HG02759 (cell line): ENCODE results near the gene CXCL11.
"Not testable (repeated sequence)": the region's sequence is repeated elsewhere in the genome, so short reads cannot be mapped to it uniquely, and the experiment has no call there.

Source experiments
- ATAC-seq: cut with Tn5 transposase; IDR thresholded peaks from one replicate; pipeline ENCODE4 v1.9.1; 2021; ENCODE audit warnings: mild to moderate bottlenecking, moderate library complexity; ENCODE audit not compliant: unreplicated experiment

Gene CXCL11

DNA sequence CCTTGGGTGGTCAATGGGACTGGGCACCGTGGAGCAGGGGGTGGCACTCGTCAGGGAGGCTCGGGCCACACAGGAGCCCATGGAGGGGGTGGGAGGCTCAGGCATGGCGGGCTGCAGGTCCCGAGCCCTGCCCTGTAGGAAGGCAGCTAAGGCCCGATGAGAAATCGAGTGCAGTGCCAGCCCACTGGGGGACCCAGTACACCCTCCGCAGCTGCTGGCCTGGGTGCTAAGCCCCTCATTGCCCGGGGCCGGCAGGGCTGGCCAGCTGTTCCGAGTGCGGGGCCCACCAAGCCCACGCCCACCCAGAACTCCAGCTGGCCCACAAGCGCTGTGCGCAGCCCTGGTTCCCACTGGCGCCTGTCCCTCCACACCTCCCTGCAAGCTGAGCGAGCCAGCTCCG is 7.4 kb upstream of the CXCL11 start:
- not testable (repeated sequence) for ATAC-seq

DNA sequence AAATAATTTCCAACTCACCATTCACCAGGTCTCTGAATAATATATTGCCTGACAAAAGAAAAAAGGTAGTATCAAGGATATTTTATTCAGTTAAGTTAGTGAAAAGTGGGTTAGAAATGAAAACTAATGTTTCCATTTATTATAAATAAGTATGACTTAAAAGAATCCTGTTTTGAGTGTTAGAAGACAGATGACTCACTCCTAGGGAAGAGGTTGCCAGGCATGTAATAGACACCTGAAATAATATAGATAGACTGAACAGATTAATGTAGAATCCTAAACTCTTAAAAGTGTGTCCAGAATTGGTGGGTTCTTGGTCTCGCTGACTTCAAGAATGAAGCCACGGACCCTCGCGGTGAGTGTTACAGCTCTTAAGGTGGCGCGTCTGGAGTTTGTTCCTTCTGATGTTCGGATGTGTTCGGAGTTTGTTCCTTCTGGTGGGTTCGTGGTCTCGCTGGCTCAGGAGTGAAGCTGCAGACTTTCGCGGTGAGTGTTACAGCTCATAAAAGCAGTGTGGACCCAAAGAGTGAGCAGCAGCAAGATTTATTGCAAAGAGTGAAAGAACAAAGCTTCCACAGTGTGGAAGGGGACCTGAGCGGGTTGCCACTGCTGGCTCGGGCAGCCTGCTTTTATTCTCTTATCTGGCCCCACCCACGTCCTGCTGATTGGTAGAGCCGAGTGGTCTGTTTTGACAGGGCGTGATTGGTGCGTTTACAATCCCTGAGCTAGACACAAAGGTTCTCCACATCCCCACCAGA is 6.5 kb upstream of the CXCL11 start:
- ATAC-seq: not testable (repeated sequence)

DNA sequence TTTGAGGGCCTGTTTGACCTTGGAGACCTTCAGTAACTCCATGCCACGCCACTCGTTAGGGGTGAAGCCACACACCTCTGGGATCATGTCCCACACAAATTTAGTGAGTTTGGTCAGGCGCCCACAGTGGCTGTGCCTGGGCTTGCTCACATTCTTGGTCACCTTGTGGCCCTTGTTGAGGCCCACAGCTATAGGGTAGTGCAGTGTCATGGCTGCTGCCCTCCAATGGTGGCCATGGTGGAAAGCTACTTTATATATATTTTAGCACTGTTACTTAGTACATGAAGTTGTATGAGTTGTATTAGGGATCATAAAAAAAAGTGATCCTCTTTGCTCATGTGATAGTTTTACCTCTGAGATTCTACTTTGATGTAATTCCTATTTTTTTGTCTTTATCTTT is 985 bp upstream of the CXCL11 start:
- no peak for ATAC-seq

DNA sequence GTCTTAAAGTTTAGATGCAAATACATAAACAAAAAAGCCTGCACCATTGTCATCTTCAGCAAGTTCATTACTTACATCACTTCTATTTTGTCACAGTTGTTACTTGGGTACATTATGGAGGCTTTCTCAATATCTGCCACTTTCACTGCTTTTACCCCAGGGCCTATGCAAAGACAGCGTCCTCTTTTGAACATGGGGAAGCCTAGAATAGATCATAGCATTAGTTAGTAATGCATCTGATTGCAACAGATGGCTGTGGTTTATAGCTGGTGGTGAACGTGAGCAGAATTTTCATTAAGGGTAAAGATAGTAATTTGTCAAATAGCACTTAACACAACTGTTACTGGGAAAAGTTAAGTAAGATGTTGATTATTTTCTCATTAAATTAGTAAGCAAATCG is 729 bp downstream of the CXCL11 start:
- no peak for ATAC-seq

DNA sequence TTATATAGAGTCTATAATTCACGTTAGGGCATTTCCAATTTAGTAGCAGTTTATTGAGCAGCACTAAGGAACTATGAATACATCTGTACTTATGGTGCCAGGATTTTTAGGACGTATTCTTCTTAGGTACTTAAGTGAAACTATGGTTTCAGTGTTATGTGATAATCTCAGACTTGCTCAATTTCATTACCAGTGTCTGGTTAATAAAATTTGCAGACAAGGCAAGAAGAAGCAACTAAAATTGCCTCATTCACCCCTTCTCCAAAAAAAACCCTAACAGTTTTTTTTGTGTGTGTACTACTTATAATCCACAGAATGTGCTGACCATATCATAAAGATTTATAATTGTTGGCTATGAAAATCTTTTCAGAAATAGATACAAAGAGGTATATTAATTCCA is 6.6 kb downstream of the CXCL11 start:
- ATAC-seq: no peak

DNA sequence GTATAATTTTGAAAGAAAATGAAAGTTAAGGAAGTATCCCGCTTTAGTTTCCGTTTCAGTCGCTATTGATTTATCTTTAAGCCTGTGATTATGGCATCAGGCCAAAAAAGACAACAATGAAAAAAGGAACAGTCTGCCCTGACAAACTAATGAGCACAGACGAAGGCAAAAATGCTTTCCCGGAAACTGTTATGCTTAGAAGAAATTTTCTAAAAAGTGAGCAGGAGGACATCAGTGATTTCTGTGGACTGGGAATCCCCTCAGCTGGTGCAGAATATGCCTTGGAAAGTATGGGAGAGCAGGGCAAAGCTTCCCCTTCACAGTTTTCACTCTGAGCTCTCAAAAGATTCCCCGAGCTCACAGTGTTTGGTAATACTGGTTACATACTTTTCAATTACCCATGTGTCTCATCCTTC is 7.5 kb downstream of the CXCL11 start:
- ATAC-seq: no peak

DNA sequence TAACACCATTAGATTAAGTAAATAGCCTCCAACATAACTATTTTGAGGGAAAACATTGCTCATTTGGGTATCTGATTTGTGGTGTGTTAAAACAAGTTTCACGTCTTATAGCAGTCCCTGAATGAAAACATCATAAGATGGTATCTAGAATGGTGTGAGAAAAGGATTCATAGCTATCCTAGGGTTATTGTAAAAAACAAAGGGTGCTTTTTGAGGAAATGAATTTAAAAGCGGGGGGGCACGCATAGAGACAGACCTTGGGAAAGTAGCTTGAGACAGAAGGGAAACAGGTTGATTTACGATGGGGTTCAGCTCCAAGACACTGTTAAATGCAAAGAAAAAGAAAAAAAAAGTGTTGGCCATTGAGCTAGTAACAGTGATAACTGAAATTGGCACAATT is 11.8 kb downstream of the CXCL11 start:
- no peak for ATAC-seq

DNA sequence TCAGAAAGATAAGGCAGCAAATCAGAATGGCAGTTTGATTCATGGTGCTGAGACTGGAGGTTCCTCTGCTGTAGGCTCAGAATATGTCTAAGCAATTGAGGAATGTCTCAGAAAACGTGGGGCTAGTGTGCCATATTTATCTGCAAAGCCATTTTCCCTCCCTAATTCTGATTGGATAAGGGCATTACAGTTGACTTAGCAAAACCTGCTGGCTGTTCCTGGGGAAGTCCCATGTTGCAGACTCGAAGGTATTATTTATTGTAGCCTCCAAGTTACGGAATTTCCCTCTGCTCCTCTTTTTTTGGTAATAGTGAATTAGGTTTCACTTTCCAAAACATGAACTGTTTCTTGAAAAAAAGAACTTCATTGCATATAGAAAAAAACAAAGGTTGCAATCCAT is 12.5 kb downstream of the CXCL11 start, which contains the start of gene CXCL10:
TSS of gene CXCL10 (minus strand) at position 109 of the 400 bp plus-strand sequence. CDS start at position 43, 66 bp downstream.
- ATAC-seq: no peak

DNA sequence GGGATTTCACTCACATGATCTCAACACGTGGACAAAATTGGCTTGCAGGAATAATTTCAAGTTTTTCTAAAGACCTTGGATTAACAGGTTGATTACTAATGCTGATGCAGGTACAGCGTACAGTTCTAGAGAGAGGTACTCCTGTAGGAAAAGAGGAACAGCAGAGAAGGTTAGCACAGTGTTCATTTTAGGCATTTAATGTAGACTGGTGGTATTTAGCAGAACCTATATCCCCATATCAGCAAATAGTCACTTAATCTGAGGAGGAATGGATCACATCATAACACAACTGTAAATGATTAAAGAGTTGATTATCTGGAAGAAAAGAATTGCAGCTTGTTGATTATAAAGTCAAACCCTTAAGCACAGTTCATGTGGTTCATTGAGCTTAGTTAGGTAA is 13.2 kb downstream of the CXCL11 start:
- no peak for ATAC-seq

DNA sequence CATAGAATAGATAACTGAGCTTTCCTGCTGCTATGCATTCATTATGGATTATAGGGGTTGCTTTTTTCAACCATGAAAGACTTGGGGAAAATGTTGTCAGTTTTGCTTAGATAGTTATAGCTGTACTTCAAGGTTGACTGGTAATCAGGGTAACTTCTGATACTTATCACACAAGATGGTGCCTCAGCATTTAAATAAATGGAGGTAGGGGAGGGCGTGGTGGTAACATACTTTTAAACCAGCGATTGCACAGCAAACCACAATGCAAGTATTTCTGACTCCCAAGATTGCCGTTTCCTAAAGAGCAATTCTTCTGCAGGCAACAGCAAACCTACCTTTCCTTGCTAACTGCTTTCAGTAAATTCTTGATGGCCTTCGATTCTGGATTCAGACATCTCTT is 13.8 kb downstream of the CXCL11 start:
- no peak for ATAC-seq

DNA sequence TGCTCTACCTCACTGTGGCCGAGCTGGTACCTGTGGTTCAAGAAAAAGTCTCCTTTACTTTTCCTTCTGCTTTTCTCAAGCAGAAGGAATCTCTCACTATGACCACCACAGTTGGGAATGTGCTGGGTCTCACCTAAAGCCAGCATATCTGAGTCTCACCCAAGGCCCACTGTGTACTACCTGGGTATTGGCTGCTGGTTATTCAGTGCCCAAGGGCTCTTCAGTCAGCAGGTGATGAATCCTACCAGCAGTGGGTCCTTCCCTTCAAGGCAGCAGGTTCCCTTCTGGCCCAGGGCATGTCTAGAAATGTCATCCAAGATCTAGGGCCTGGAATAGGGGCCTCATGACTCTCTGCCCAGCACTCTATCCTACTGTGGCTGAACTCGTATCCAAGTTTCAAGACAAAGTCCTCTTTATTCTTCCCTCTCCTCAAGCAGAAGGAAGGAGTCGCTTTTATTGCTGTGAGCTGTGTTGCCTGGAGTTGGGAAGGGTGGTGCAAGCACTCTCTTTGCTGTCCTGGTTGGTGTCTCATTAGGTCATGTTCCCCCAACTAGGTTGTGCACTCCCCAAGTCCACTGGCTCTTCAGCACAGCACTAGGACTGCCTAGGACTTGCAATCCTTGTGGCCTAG is 18.7 kb downstream of the CXCL11 start:
- no peak for ATAC-seq

DNA sequence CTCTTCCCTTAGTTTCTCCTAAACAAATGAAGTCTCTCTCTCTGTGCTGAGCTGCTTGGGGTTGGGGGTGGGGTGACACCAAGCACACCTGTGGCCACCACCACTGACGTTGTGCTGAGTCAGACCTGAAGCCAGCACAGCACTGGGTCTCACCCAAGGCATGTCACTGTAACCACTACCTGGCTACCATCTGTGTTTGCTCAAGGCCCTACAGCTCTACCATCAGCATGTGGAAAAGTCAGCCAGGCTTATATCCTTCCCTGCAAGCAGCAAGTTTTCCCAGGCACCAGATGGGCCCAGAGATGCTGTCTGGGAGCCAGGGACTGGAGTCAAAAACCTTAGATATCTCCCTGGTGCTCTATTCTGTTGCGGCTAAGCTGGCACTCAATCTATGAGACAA is 19.5 kb downstream of the CXCL11 start:
- peak; percentile 80 for ATAC-seq

DNA sequence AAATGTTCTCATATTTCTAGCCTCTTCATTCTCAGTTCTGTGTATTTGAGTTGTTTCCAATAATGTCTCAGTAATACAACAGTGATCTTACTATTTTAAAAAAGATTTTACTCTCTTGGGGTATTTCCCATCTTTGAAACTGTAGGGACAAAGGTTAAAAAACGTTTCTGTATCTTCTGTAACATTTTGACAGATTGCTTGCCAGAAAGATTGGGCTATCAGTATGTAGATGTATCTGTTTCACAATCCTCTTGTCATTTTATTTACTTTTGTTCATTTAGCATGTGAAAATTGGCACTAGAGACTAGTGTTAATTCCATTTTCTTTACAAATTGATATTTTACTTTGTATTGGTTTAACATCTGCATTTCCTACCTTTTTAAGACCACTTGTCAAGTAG is 22.3 kb downstream of the CXCL11 start:
- no peak for ATAC-seq

DNA sequence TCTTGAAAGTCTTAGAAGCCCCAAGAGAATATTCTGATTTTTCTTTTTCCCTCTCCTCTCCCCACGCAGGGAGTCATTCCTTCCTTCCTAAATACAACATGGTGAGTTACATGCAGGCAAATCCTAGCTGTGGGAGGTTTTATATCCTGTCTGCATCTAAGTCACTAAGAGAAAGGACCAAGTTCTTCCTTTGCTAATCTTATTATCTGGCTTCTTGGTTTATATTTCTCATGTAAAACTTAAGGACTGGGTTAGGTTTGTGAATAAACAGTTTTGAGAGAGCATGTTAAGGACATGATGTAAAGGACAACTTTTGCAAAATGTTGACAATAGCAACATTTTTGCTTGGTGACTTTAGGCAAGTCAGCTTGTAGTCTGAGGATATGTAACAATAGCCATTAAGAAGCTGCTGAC is 23.5 kb downstream of the CXCL11 start:
- no peak for ATAC-seq

DNA sequence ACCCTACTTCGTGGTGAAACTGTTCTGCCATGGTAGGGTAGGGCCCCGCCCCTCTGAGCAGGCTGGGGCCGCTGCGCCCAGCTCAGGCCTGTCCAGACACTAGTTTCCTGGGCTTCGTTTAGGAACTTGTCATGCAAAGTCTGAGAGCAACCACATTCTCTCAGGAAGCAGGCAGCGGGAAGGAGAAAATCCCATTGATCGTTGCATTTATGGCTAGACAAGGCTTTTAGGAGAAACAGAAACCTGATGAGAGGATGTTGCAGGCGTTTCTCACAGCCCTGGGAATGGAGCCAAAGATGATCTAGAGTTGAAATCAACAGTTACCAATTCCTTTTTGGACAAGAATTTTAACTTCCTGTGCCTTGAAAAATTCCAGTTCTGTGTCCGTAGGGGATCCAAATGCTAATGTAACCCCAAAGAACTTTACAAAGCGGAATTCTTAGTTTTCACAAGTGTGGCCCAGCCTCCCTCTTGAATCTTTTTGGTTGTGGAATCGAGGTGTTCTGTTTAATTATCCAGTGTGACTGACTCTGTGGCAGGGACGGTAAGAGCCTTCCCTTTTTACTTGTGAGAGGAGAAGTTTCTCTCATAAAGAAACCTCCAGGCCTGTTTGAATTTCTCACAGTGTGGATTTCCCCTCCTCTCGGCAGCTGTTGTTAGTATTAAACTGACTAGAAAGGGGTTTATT is 24.0 kb downstream of the CXCL11 start:
- ATAC-seq: peak; percentile 72

DNA sequence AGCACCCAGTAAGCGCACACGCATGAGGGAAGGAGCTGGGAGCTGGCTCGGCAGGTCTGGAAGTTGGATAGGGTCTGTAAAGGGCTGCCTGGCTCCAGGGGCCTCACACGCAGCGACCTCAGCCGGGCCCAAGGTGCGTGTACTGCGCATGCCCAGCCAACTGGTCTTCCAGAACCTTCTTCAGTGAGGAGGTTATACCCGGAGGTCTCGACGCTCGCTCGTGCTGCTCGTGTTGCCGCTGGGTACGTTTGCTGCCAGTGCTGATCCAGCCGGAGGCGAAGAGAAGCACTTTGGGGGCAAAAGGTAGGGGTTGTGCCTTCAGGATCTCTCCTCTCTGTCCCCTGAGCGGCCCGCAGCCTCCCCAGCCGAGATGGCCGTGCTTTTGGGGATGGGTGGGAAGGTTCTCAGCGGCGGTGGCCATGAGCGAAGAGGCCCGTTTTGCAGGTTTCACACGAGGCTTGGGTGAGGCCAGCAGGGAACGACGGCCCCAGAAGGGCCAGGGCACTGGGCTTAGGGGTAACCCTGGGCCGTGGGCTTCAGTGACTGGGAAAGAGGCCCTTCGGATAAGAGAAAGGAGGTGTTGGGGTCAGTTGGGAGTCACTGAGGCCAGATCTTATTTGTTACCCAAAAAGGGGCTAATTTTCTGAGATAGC is 24.7 kb downstream of the CXCL11 start:
- ATAC-seq: no peak

DNA sequence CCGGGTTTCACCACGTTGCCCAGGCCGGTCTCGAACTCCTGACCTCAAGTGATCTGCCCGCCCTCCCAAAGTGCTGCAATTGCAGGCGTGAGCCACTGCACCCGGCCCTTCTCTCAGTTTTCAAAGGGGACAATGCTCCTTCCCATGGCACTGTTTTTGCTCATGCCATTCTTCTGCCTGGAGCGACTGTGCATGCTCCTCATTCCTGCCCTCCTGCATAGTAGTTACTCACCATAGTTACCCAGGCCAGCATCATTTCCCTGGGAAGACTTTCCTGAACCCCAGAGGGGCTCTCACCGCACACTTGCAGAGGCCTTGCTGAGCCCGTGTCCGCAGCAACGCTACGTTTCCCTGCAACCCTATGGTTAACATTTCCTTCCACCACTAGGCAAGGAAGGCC is 25.3 kb downstream of the CXCL11 start:
- ATAC-seq: no peak

DNA sequence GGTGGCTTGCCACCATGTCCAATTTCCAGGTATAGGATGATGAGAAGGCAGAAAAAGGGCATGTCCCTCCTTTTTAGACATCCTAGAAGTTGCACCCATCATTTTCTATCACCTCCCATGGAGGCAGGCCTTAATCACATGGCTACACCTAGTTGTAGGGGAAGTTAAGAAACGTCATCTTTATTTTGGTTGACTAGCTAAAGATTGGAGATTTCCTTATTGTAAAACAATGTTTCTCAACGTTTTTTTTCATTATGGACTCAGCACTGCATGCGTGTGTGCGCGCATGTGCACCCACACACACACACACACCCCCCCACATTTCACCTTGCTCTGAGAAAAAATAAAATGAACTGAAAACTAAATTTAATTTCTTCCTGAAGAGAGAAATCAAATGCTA is 26.6 kb downstream of the CXCL11 start:
- ATAC-seq: no peak

DNA sequence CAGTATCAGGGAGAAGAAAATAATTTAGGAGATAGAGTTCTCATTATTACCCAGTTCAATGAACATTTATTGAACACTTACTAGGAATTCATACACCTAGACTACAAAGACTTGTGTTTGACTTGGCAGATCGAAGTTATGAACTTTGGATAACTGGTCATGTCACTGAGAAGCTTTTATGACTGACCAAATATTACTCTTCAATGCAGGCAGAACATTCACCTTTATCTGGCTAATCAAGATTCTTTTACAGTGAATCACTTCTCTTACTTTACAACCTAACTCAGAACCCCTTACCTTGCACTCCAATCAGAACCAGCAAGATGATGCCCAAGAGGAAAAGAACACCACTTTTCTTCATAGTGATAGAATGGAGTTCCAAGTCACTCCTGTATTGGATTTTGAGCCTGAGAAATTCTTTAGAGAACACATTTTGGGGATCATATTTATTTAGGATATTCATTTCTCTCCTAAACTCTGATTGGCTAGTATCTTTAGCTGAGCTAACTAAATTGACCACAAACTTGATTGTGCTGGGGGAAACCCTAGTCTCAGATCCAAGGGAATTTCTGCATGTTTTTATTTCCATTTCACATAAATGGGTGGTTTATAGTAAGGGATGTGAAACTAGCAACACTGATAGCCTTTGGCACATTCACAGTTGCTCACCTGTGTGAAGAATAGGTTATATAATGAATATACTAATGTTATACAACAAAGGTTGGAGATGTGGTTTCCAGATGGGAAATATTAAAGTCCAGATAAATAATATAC is 28.6 kb downstream of the CXCL11 start, which contains the start of gene CXCL9:
TSS of gene CXCL9 (minus strand) at position 421 of the 774 bp plus-strand sequence. CDS start at position 361, 60 bp downstream.
- no peak for ATAC-seq

DNA sequence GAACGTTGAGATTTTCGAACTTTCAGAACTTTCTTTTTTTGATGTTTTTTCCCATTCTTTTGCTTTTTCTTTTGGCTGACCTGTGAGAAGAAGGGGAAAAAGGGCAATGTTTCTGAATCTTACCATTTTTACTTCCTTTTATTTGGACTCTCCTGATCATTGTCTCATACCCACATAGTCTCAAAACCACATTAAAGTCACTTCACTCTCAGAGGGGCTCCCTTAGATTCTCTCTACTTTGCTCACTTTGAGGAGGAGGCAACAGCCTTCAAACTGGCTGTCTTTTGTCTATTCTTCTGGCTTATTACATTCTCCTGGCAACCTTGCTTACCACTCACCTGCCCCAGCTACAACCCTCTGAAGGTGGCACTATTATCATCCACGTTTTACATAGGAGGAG is 32.2 kb downstream of the CXCL11 start:
- ATAC-seq: no peak

DNA sequence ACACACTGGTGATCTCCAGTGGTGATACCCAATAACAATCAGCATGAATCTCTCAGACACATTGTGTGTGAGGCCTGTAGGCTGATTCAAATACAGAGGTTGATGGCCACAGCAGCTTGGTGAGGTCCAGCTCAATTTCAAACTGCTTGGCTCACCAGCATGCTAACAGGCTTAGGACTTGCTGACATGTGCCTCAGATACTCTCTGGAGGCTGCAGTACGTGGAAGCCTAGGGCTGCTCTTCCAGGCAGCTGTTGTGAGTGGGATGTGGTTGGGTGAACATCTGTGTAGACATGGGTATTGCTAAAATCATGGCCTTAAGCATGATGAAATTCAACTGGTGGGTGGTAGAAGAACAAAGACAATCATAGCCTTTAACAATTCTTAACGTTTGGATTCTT is 32.8 kb downstream of the CXCL11 start:
- ATAC-seq: no peak
